Measurements from ENCODE around the gene ZNF143.

DNA sequence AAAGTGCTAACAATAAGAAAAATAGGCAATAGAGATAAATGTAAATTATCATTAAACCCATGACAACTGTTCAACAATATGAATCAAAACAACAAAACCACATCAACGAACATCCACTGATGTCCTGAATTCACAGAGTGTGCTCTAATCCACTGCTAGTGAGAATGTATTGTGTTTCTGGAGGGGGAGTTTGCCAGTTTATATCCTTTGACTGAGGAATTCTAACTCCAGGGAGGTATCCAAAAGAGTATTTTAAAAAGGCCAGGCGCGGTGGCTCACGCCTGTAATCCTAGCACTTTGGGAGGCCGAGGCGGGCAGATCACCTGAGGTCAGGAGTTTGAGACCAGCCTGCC, 110.9 kb downstream of the ZNF143 start:
- TF ChIP-seq, protein P1, sequence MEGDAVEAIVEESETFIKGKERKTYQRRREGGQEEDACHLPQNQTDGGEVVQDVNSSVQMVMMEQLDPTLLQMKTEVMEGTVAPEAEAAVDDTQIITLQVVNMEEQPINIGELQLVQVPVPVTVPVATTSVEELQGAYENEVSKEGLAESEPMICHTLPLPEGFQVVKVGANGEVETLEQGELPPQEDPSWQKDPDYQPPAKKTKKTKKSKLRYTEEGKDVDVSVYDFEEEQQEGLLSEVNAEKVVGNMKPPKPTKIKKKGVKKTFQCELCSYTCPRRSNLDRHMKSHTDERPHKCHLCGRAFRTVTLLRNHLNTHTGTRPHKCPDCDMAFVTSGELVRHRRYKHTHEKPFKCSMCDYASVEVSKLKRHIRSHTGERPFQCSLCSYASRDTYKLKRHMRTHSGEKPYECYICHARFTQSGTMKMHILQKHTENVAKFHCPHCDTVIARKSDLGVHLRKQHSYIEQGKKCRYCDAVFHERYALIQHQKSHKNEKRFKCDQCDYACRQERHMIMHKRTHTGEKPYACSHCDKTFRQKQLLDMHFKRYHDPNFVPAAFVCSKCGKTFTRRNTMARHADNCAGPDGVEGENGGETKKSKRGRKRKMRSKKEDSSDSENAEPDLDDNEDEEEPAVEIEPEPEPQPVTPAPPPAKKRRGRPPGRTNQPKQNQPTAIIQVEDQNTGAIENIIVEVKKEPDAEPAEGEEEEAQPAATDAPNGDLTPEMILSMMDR (IDR thresholded peaks at IDR 0.05), result no peak
- no peak for TF ChIP-seq EP300 (IDR thresholded peaks at IDR 0.05)
